Chondrocyte (in vitro differentiated cells): ENCODE results near the gene KIF20A. TPM values are rescaled to one million over a fixed set of nuclear protein-coding genes. Genes with fewer than 3 reads are reported as not detected.
A peak's percentile ranks its signal among the peaks of the same experiment; 100 is the strongest.

Source experiments
- DNase-seq: peaks from one replicate; pipeline ENCODE4 v3.0.0; 2021; ENCODE audit warnings: mixed read lengths, low spot score
- H3K27ac Mint-ChIP-seq: one replicate; pipeline ENCODE4 v1.8.0; 2021; ENCODE audit warnings: mild to moderate bottlenecking, moderate library complexity, mixed read lengths; ENCODE audit not compliant: unreplicated experiment
- H3K27me3 Mint-ChIP-seq: 2 replicates; pipeline ENCODE4 v1.8.0; 2021; ENCODE audit warnings: low read depth, mixed read lengths
- H3K36me3 Mint-ChIP-seq: 2 replicates; pipeline ENCODE4 v1.8.0; 2021; ENCODE audit warnings: low read depth, mixed read lengths
- H3K4me1 Mint-ChIP-seq: 2 replicates; pipeline ENCODE4 v1.8.0; 2021; ENCODE audit warnings: low read depth, mild to moderate bottlenecking, mixed read lengths
- H3K4me3 Mint-ChIP-seq: one replicate; pipeline ENCODE4 v1.8.0; 2021; ENCODE audit warnings: mild to moderate bottlenecking, moderate library complexity, mixed read lengths; ENCODE audit not compliant: unreplicated experiment
- H3K9me3 Mint-ChIP-seq: 2 replicates; pipeline ENCODE4 v1.8.0; 2021; ENCODE audit warnings: low read depth, mixed read lengths
- CTCF ChIP-seq: fragments of 200-600 bp; sonication (generic); IDR thresholded peaks from 2 replicates; pipeline ENCODE4 v1.5.0; 2021; ENCODE audit warnings: antibody characterized with exemption, mild to moderate bottlenecking, moderate library complexity
- total RNA-seq: library from RNA; stranded (reverse); gene quantifications from 3 replicates; pipeline ENCODE4 v1.2.1, GENCODE V29; 2021

The KIF20A gene
- total RNA-seq, 1 donor from 2014 or later, result 14.3 TPM

GRCh38 chr5:138226910-138227309 lies 48.0 kb downstream of the KIF20A start:
- no peak for DNase-seq
- no peak for TF ChIP-seq CTCF
- Mint-ChIP-seq H3K27me3 (no peaks in the 10 kb centered on the region), H3K36me3 (peaks cover 2% of the 10 kb centered on the region), H3K4me1 (peaks cover 24% of the 10 kb centered on the region), H3K9me3 (peaks cover 4% of the 10 kb centered on the region), H3K4me3 (no peak overlapping the region), H3K27ac (no peak overlapping the region)

GRCh38 chr5:138229387-138229786 lies 50.5 kb downstream of the KIF20A start:
- peaks cover 18% of the 10 kb centered on the region for H3K4me1 Mint-ChIP-seq
- H3K27ac Mint-ChIP-seq, result no peak overlapping the region
- peaks cover 2% of the 10 kb centered on the region for H3K36me3 Mint-ChIP-seq
- H3K27me3 Mint-ChIP-seq, result no peaks in the 10 kb centered on the region
- no peak for DNase-seq
- H3K4me3 Mint-ChIP-seq, result no peak overlapping the region
- TF ChIP-seq CTCF, result no peak
- peaks cover 4% of the 10 kb centered on the region for H3K9me3 Mint-ChIP-seq

GRCh38 chr5:138230261-138230660 lies 51.3 kb downstream of the KIF20A start:
- Mint-ChIP-seq H3K36me3 (peaks cover 2% of the 10 kb centered on the region), H3K9me3 (peaks cover 4% of the 10 kb centered on the region), H3K4me3 (no peak overlapping the region), H3K4me1 (peaks cover 18% of the 10 kb centered on the region), H3K27ac (peak overlapping the region; percentile 79), H3K27me3 (no peaks in the 10 kb centered on the region)
- no peak for TF ChIP-seq CTCF
- DNase-seq, result no peak

GRCh38 chr5:138230981-138231589 lies 52.2 kb downstream of the KIF20A start:
- no peak for DNase-seq
- peaks cover under 1% of the 10 kb centered on the region for H3K36me3 Mint-ChIP-seq
- no peaks in the 10 kb centered on the region for H3K27me3 Mint-ChIP-seq
- H3K27ac Mint-ChIP-seq, result peak overlapping the region; percentile 42
- no peak for TF ChIP-seq CTCF
- peaks cover under 1% of the 10 kb centered on the region for H3K9me3 Mint-ChIP-seq
- H3K4me3 Mint-ChIP-seq, result no peak overlapping the region
- peaks cover 18% of the 10 kb centered on the region for H3K4me1 Mint-ChIP-seq

- H3K4me3 Mint-ChIP-seq, result no peak overlapping the region
- H3K36me3 Mint-ChIP-seq, result no peaks in the 10 kb centered on the region
- H3K27ac Mint-ChIP-seq, result no peak overlapping the region
- TF ChIP-seq CTCF, result no peak
- DNase-seq, result no peak
- H3K9me3 Mint-ChIP-seq, result no peaks in the 10 kb centered on the region
- no peaks in the 10 kb centered on the region for H3K27me3 Mint-ChIP-seq
- H3K4me1 Mint-ChIP-seq, result peaks cover 18% of the 10 kb centered on the region
Observed at GRCh38 chr5:138233280-138233679, 54.4 kb downstream of the KIF20A start.
